Activated CD4-positive, alpha-beta T cell treated with anti-CD3 and anti-CD28 coated beads, Interleukin-2, amount 10 ng/mL, durations not matched to agents 7 days and 5 days (primary cell): ENCODE measurements around the gene GABBR1. TPM values are rescaled to one million over a fixed set of nuclear protein-coding genes. Genes with fewer than 3 reads are reported as not detected.

Experiments used
- total RNA-seq, 2 experiments: library from RNA; stranded (reverse); gene quantifications; one replicate each; pipeline ENCODE4 v1.2.3, GENCODE V29; 2021

GABBR1 gene
- total RNA-seq, 2 experiments from 2014 or later = 48.5 to 50.5 TPM

Other genes starting within 250 kb of the GABBR1 start
- not detected for gene OR12D2, start 237.6 kb downstream of the GABBR1 start, total RNA-seq
- not detected for gene OR12D1, start 218.3 kb downstream of the GABBR1 start, total RNA-seq
- not detected for gene OR10C1, start 193.9 kb downstream of the GABBR1 start, total RNA-seq
- gene OR11A1, start 176.1 kb downstream of the GABBR1 start, total RNA-seq = not detected
- gene OR2H1, start 176.0 kb downstream of the GABBR1 start, total RNA-seq = not detected
- gene MAS1L, start 145.2 kb downstream of the GABBR1 start, total RNA-seq = not detected
- under 1 TPM; 0.37 to 0.42 TPM for gene UBD, start 73.5 kb downstream of the GABBR1 start, total RNA-seq
- gene OR2H2, start 48.1 kb downstream of the GABBR1 start, total RNA-seq = not detected
- not detected for gene MOG, start 23.9 kb upstream of the GABBR1 start, total RNA-seq
- not detected for gene ZFP57, start 48.0 kb upstream of the GABBR1 start, total RNA-seq
- gene HLA-F, start 90.3 kb upstream of the GABBR1 start, total RNA-seq = 100 to 1,000 TPM; 315 to 372 TPM
- gene HLA-G, start 194.6 kb upstream of the GABBR1 start, total RNA-seq = 1 to 10 TPM; 1.3 TPM